Sigmoid colon (tissue), 7 donors: ENCODE data around the gene FAM53A. TPM values are rescaled to one million over a fixed set of nuclear protein-coding genes. Genes with fewer than 3 reads are reported as not detected.

Source experiments
- DNase-seq: peaks from one replicate; pipeline ENCODE4 v3.0.0-alpha.2; 2019
- H3K27ac ChIP-seq, 4 donors: fragments of 200-600 bp; sonication (generic); one replicate each; pipeline ENCODE4 v1.5.1; 2016 to 2019; ENCODE audit warnings: mild to moderate bottlenecking in 1 of 4
- H3K27me3 ChIP-seq, 3 donors: fragments of 200-600 bp; sonication (generic); one replicate each; pipeline ENCODE4 v1.5.1; 2019; ENCODE audit warnings: mild to moderate bottlenecking in 1 of 3
- H3K36me3 ChIP-seq, 4 donors: fragments of 200-600 bp; sonication (generic); one replicate each; pipeline ENCODE4 v1.5.1; 2016 to 2019
- H3K4me1 ChIP-seq, 4 donors: fragments of 200-600 bp; sonication (generic); one replicate each; pipeline ENCODE4 v1.5.1; 2017 to 2019
- H3K4me3 ChIP-seq, 4 donors: fragments of 200-600 bp; sonication (generic); one replicate each; pipeline ENCODE4 v1.5.1; 2017 to 2019; ENCODE audit warnings: mild to moderate bottlenecking in 2 of 4, moderate library complexity in 1 of 4
- H3K9me3 ChIP-seq, 4 donors: fragments of 200-600 bp in 3 of 4; sonication (generic) in 3 of 4; one replicate each; pipeline versions ENCODE4 v1.5.1 to v1.6.1; 2013 to 2019
- EP300 ChIP-seq, 4 donors: sonication (generic); formaldehyde crosslinking; IDR thresholded peaks; one replicate each; pipeline ENCODE4 v1.6.1; 2017; ENCODE audit warnings: antibody characterized with exemption in 4 of 4
- POLR2A ChIP-seq, 2 donors: fragments of 450-650 bp; IDR thresholded peaks; one replicate each; pipeline ENCODE4 v1.6.1; 2016; ENCODE audit warnings: antibody characterized with exemption in 2 of 2, mild to moderate bottlenecking in 2 of 2, moderate library complexity in 2 of 2
- POLR2AphosphoS5 ChIP-seq, 4 donors: sonication (generic); formaldehyde crosslinking; IDR thresholded peaks; one replicate each; pipeline ENCODE4 v1.6.1; 2017; ENCODE audit warnings: antibody characterized with exemption in 4 of 4
- WGBS, 2 donors: extraction: QIAGEN DNeasy Blood & Tissue Kit; methylation state at CpG; one replicate each; pipeline ENCODE4 v1.1.7; 2013; 5-methylcytosine and 5-hydroxymethylcytosine counted together
- intact Hi-C: fragments of 100-400 bp; cut with DNase I; formaldehyde crosslinking; loops from one replicate; pipeline ENCODE4 v1.15.1; 2023
- polyA plus RNA-seq, 3 donors: library from polyadenylated mRNA; stranded (reverse); fragments of 200-250 nt; gene quantifications; one replicate each; pipeline ENCODE4 v1.2.3, GENCODE V29; 2013
- total RNA-seq, 4 donors: library from RNA; depleted of rRNA; stranded (reverse); fragments of >200 nt; gene quantifications; one replicate each; pipeline ENCODE4 v1.1.0, GENCODE V29; 2016
- TF ChIP-seq, protein P1 (sequence below), 4 experiments: fragments of 450-650 bp in 3 of 4; fragments of 200-600 bp in 1 of 4; IDR thresholded peaks; one replicate each; pipeline ENCODE4 v1.5.1; 2016 to 2019; ENCODE audit warnings: antibody characterized with exemption in 4 of 4, mild to moderate bottlenecking in 3 of 4, moderate library complexity in 2 of 4
- donor health status: healthy with polysubstance abuse.
- donor health status: Bipolar disorder and iron deficiency.
- donor health status: healthy.

FAM53A gene
- total and polyA plus RNA-seq, 7 donors = 0.23 to 4.1 (median 1.4) TPM

DNA sequence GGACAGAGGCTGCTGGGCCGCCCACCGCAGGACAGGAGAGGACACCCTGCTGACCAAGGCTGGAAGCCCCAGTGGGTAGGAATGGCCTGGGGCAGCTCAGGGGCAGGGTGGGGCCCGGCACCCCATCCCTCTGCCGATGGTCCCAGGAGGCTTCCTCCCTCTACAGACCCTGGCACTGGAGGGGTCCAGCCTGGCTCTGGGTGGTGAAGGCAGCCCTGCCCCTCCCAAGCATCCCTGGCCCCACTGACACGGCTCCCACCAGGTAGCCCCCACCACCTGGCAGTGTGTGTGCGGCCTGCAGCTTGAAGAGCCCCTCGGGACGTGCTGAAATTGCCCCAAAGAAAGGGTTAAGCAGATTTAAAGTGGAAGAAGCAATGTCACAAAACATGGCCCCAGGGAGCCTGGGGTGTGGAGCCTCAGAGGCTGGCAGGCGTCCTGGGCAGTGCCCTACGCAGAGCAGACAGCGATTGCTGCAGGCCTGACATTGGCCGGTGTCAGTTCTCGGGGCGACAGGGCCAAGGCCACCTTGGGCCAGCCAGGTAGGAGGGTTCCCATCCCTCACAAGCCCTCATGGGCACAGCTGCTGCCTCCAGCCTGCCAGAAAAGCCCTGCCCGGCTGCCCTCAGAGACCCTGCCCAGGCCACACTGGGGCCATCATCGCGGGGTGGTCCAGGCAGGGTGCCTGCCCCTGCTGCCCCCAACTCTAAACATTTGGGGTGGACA is 80.5 kb downstream of the FAM53A start:
- TF ChIP-seq POLR2A (IDR thresholded peaks at IDR 0.05) (no peak), POLR2AphosphoS5 (IDR thresholded peaks at IDR 0.05) (no peak), EP300 (IDR thresholded peaks at IDR 0.05) (no peak)
- TF ChIP-seq, protein P1, sequence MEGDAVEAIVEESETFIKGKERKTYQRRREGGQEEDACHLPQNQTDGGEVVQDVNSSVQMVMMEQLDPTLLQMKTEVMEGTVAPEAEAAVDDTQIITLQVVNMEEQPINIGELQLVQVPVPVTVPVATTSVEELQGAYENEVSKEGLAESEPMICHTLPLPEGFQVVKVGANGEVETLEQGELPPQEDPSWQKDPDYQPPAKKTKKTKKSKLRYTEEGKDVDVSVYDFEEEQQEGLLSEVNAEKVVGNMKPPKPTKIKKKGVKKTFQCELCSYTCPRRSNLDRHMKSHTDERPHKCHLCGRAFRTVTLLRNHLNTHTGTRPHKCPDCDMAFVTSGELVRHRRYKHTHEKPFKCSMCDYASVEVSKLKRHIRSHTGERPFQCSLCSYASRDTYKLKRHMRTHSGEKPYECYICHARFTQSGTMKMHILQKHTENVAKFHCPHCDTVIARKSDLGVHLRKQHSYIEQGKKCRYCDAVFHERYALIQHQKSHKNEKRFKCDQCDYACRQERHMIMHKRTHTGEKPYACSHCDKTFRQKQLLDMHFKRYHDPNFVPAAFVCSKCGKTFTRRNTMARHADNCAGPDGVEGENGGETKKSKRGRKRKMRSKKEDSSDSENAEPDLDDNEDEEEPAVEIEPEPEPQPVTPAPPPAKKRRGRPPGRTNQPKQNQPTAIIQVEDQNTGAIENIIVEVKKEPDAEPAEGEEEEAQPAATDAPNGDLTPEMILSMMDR (IDR thresholded peaks at IDR 0.05) = no peak
- Histone ChIP-seq H3K27ac (no peak overlapping the region), H3K4me3 (no peak overlapping the region), H3K36me3 (no peaks in the 10 kb centered on the region), H3K27me3 (peaks cover 0 to 45% (median 3%) of the 10 kb centered on the region in 3 donors), H3K9me3 (no peaks in the 10 kb centered on the region), H3K4me1 (no peaks in the 10 kb centered on the region)
- 56 to 79% methylated on average over 17 of the region's 17 CpGs for WGBS, 2 donors
- DNase-seq = peak; percentile 48
- intact Hi-C loops = no loop called here

DNA sequence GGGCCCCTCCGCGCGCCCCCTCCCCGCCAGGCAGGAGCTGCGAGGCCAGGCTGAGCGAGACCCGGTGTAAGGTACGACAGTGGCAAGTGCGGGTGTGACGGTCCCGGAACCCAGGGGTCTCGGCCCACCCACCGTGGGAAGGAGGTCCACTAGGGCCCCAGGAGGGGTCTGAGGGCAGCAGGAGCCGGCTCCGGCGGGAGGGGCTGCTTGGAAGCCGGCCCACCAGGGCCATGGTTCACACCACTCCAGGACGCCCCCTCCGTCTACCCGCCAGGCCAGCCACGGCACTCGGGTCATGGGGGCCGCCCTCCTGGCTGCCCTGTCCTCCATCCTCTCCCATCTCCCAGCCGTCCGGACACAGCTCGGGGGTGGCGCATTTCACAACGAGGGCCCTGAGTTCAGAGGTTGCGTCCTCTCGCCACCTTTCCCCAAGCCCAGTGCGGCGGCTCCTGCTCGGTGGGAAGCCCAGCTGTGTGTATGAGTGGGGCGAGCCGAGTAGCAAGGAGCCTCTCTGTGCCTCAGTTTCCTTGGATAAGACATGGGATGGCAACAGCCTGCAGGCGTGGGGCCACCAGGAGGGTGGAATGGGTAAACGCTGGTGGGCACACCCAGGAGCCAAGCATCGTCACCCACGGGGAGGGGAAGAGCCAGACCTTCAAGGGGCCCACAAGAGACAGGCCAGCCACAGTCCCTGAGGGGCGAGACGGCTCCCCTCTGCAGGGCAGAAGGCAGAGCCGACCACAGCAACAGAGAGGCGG is 81.3 kb downstream of the FAM53A start:
- Histone ChIP-seq H3K9me3 (no peaks in the 10 kb centered on the region), H3K4me1 (no peaks in the 10 kb centered on the region), H3K36me3 (no peaks in the 10 kb centered on the region), H3K27ac (no peak overlapping the region), H3K27me3 (peaks cover 0 to 42% (median 3%) of the 10 kb centered on the region in 3 donors), H3K4me3 (no peak overlapping the region)
- TF ChIP-seq POLR2A (IDR thresholded peaks at IDR 0.05) (no peak), EP300 (IDR thresholded peaks at IDR 0.05) (no peak), POLR2AphosphoS5 (IDR thresholded peaks at IDR 0.05) (no peak)
- TF ChIP-seq, protein P1 (IDR thresholded peaks at IDR 0.05) = no peak
- intact Hi-C loops = no loop called here
- DNase-seq = peak; percentile 56
- 77 to 84% methylated on average over 43 of the region's 43 CpGs for WGBS, 2 donors

DNA sequence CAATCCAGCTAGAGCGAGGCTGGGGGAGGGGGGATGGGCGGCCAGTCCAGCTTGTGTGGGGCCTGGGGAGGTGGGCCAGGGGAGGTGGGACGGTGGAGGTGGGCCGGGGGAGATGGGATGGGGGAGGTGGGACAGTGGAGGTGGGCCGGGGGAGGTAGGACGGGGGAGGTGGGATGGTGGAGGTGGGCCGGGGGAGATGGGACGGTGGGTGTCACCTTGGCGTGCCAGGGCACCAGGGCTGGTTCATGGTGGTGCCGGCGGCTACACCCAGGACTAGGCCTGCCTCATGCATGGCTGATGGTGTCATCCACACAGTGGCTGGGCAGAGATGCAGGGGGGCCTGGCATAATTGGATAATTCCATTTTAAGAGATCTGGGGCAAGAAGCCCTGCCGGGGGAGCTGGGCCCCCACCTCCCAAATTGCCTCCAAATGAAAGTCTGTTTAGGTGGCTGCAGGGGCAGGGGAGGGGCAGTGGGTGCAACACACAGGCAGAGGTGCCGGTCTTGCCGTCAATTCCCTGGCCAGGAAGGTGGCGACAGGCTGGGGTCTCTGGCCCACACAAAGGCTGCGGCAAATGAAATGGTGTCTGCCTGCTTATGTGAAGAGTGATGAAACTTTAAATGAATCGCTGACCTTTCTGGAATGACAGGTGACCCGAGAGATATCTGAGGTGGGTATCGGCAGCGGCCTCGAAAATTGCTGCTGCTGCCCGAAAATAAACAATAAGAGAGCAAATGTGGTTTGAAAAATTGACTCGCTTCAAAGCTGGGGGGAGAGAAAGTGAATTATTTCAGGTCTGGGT is 82.1 kb downstream of the FAM53A start:
- DNase-seq = peak; percentile 33
- Histone ChIP-seq H3K27ac (no peak overlapping the region), H3K27me3 (peaks cover 0 to 42% (median 3%) of the 10 kb centered on the region in 3 donors), H3K9me3 (no peaks in the 10 kb centered on the region), H3K4me3 (no peak overlapping the region), H3K4me1 (no peaks in the 10 kb centered on the region), H3K36me3 (no peaks in the 10 kb centered on the region)
- TF ChIP-seq POLR2AphosphoS5 (IDR thresholded peaks at IDR 0.05) = no peak
- intact Hi-C loops = no loop called here
- 87 to 91% methylated on average over 23 of the region's 23 CpGs for WGBS, 2 donors

DNA sequence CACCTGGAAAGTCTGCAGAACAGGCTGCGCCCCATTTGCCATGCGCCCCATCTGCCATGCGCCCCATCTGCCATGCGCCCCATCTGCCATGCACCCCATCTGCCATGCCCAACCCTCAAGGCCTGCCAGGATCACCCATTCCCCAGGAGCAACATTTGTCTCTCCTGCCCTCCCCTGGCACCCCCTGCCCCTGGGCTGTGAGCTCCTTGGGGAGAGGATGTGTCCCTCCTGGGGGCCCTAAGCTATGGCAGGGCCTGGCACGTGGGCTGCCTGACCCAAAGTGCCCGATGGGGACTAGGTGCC is 82.6 kb downstream of the FAM53A start:
- Histone ChIP-seq H3K4me1 (no peaks in the 10 kb centered on the region), H3K9me3 (no peaks in the 10 kb centered on the region), H3K36me3 (no peaks in the 10 kb centered on the region), H3K27ac (no peak overlapping the region), H3K27me3 (peaks cover 0 to 42% (median 3%) of the 10 kb centered on the region in 3 donors), H3K4me3 (no peak overlapping the region)
- TF ChIP-seq POLR2AphosphoS5 (IDR thresholded peaks at IDR 0.05) (no peak), POLR2A (IDR thresholded peaks at IDR 0.05) (no peak), EP300 (IDR thresholded peaks at IDR 0.05) (no peak)
- TF ChIP-seq, protein P1 (IDR thresholded peaks at IDR 0.05) = no peak
- intact Hi-C loops = no loop called here
- no peak for DNase-seq
- 90 to 94% methylated on average over 6 of the region's 6 CpGs for WGBS, 2 donors
